ENCODE measurements around the gene MAP3K6.

MAP3K6 gene

GRCh38 chr1:27363766-27364695 is 2.7 kb downstream of the MAP3K6 start:
- no peak overlapping the region for H3K4me3 ChIP-seq (ENCODE audit: low read depth, low read length)
- TF ChIP-seq POLR2A (IDR thresholded peaks at IDR 0.05; ENCODE audit: extremely low read depth, insufficient read length) (no peak), CTCF (IDR thresholded peaks at IDR 0.05; ENCODE audit: low read depth, low read length) (no peak), MYC (IDR thresholded peaks at IDR 0.05; ENCODE audit: low read depth, low read length) (no peak), MAX (IDR thresholded peaks at IDR 0.05; ENCODE audit: low read depth, low read length) (no peak)
- no peak for DNase-seq (ENCODE audit: low read depth)

GRCh38 chr1:27361553-27361952 is 5.2 kb downstream of the MAP3K6 start:
- no peak for TF ChIP-seq CTCF (IDR thresholded peaks at IDR 0.05; ENCODE audit: low read depth, low read length)
- TF ChIP-seq POLR2A (IDR thresholded peaks at IDR 0.05; ENCODE audit: extremely low read depth, insufficient read length) = no peak
- TF ChIP-seq MYC (IDR thresholded peaks at IDR 0.05; ENCODE audit: low read depth, low read length) = no peak
- TF ChIP-seq MAX (IDR thresholded peaks at IDR 0.05; ENCODE audit: low read depth, low read length) = no peak
- no peak overlapping the region for H3K4me3 ChIP-seq (ENCODE audit: low read depth, low read length)
- DNase-seq (ENCODE audit: low read depth) = no peak

- DNase-seq (ENCODE audit: low read depth) = no peak
- TF ChIP-seq CTCF (IDR thresholded peaks at IDR 0.05; ENCODE audit: low read depth, low read length) (no peak), POLR2A (IDR thresholded peaks at IDR 0.05; ENCODE audit: extremely low read depth, insufficient read length) (no peak), MYC (IDR thresholded peaks at IDR 0.05; ENCODE audit: low read depth, low read length) (no peak), MAX (IDR thresholded peaks at IDR 0.05; ENCODE audit: low read depth, low read length) (no peak)
- no peak overlapping the region for H3K4me3 ChIP-seq (ENCODE audit: low read depth, low read length)
Observed at GRCh38 chr1:27361044-27361402, 5.7 kb downstream of the MAP3K6 start.

- DNase-seq (ENCODE audit: low read depth) = no peak
- TF ChIP-seq MAX (IDR thresholded peaks at IDR 0.05; ENCODE audit: low read depth, low read length) (no peak), POLR2A (IDR thresholded peaks at IDR 0.05; ENCODE audit: extremely low read depth, insufficient read length) (no peak), MYC (IDR thresholded peaks at IDR 0.05; ENCODE audit: low read depth, low read length) (no peak), CTCF (IDR thresholded peaks at IDR 0.05; ENCODE audit: low read depth, low read length) (no peak)
- H3K4me3 ChIP-seq (ENCODE audit: low read depth, low read length) = no peak overlapping the region
Observed at GRCh38 chr1:27360159-27361043, 6.4 kb downstream of the MAP3K6 start.

- DNase-seq (ENCODE audit: low read depth) = no peak
- H3K4me3 ChIP-seq (ENCODE audit: low read depth, low read length) = no peak overlapping the region
- TF ChIP-seq CTCF (IDR thresholded peaks at IDR 0.05; ENCODE audit: low read depth, low read length) = no peak
- no peak for TF ChIP-seq MAX (IDR thresholded peaks at IDR 0.05; ENCODE audit: low read depth, low read length)
- no peak for TF ChIP-seq POLR2A (IDR thresholded peaks at IDR 0.05; ENCODE audit: extremely low read depth, insufficient read length)
- no peak for TF ChIP-seq MYC (IDR thresholded peaks at IDR 0.05; ENCODE audit: low read depth, low read length)
Observed at GRCh38 chr1:27359822-27360158, 7.0 kb downstream of the MAP3K6 start.
